ENCODE measurements around the gene NAGK.
"Not testable (repeated sequence)": the region's sequence is repeated elsewhere in the genome, so short reads cannot be mapped to it uniquely, and the experiment has no call there.

NAGK gene

GRCh38 chr2:71070294-71071093, 2.0 kb downstream of the NAGK start:
- no peak for FAIRE-seq

- no peak for FAIRE-seq
These were observed 3.4 kb downstream of the NAGK start for GRCh38 chr2:71071681-71072398.

DNA sequence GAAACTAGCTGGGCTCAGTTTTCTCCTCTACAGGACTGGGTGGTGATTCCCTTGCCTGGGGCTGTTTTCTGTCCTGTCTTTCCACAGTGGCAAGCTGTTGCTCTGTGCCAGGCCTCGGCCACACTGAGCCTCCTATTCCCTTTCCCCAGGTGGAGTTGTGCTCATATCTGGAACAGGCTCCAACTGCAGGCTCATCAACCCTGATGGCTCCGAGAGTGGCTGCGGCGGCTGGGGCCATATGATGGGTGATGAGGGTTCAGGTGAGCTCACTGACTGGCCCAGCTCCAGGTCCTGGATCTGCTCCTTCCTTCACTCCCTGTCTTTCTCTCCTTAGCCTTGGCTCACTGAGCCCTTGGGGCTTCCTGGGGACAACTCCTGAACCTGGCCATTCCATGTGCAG, 4.0 kb downstream of the NAGK start:
- no peak for FAIRE-seq

DNA sequence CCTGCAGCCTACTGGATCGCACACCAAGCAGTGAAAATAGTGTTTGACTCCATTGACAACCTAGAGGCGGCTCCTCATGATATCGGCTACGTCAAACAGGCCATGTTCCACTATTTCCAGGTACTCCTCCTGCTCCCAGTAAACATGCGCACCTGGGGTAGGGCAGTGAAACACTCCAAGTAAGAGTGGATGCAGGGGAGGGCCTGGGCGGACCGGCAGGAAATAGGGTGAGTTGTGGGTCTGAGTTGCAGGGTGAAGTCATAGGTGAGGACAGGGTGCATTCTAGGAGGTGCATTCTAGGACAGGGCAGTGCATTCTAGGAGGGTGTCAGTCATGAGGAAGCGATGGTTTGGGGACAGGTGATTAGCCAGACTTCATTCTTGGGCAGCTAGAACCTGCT, 5.0 kb downstream of the NAGK start:
- FAIRE-seq, result no peak

- FAIRE-seq, result no peak
These were observed 6.5 kb downstream of the NAGK start for GRCh38 chr2:71074893-71075395.

GRCh38 chr2:71078624-71079023, 10.2 kb downstream of the NAGK start:
- no peak for FAIRE-seq

DNA sequence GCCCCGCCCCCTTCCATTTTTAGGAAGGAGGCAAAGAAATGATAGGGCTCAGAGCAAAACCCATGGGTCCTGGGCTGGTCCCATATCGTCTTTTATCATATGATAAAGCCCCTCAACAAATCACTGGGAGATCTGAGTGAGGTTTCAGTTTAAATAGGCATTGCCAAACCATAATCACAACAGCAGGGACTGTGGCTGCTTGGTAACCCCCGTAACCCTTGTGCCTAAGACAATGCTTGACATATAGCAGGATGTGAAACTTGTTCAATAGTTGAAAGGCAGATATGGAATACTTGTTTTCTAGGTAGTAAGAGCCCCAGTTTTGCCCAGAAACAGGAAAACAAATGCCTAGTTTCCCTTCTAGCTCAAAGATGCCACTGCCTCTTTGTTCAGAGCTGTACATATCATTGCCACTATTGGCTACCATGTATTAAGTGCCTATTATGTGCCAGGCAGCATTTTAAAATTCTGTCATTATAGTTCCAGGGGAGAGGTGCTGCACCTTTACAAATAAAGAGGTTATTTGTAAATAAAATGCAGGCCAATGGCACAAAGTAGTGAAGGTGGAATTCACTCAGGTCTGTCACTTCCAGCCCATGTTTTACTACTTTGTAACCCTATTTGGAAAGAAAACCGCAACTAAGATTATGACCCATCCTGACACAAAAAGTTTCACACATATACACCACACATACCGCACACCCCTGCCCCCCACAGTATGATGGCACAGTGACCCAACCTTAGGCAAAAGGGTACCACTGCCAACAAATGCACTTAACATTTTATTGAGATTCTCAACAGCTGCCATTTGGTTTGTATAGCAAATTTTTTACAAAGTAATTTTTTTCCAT, 14.2 kb downstream of the NAGK start:
- FAIRE-seq, result no peak

GRCh38 chr2:71083297-71083696, 14.8 kb downstream of the NAGK start:
- FAIRE-seq, result not testable (repeated sequence)

GRCh38 chr2:71083752-71084312, 15.4 kb downstream of the NAGK start:
- FAIRE-seq, result not testable (repeated sequence)

GRCh38 chr2:71085325-71086003, 17.0 kb downstream of the NAGK start:
- not testable (repeated sequence) for FAIRE-seq

DNA sequence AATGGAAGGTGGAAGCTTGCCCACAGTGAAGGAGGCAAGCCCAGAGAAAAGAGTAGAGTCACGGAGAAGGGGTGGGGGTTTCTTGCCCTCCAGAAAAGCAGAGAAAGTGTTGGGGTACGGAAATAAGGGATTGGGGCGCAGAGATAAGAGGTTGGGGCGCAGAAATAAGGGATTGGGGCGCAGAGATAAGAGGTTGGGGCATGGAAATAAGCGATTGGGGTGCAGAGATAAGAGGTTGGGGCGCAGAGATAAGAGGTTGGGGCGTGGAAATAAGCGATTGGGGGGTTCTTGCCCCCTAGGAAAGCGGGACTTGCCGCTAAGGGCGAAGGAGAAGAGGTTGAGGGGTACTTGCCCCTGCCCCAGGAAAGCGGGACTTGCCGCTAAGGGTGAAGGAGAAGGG, 21.0 kb downstream of the NAGK start:
- FAIRE-seq, result not testable (repeated sequence)

DNA sequence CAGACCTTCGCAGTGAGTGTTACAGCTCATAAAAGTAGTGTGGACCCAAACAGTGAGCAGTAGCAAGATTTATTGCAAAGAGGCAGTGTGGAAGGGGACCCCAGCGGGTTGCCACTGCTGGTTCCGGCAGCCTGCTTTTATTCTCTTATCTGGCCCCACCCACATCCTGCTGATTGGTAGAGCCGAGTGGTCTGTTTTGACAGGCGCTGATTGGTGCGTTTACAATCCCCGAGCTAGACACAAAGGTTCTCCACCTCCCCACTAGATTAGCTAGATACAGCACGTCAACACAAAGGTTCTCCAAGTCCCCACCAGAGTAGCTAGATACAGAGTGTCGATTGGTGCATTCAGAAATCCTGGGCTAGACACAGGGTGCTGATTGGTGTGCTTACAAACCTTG, 23.4 kb downstream of the NAGK start:
- not testable (repeated sequence) for FAIRE-seq

DNA sequence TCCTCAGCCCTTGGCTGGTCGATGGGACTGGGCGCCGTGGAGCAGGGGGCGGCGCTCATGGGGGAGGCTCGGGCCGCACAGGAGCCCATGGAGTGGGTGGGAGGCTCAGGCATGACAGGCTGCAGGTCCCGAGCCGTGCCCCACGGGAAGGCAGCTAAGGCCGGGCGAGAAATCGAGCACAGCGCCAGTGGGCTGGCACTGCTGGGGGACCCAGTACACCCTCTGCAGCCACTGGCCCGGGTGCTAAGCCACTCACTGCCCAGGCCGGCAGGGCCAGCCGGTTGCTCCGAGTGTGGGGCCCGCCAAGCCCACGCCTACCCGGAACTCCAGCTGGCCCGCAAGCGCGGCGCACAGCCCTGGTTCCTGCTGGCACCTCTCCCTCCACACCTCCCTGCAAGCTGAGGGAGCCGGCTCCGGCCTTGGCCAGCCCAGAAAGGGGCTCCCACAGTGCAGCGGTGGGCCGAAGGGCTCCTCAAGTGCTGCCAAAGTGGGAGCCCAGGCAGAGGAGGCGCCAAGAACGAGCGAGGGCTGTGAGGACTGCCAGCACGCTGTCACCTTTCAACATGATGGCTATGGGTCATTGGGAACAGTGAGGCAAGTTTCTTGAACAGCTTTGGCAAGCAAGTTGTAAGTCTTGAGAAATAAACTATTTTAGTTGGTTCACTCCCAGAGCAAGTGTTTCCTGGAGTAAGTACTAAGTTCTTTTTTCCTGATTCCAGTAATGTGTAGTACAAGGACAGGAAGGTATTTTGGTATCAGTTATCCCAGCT, 24.2 kb downstream of the NAGK start:
- FAIRE-seq, result not testable (repeated sequence)

DNA sequence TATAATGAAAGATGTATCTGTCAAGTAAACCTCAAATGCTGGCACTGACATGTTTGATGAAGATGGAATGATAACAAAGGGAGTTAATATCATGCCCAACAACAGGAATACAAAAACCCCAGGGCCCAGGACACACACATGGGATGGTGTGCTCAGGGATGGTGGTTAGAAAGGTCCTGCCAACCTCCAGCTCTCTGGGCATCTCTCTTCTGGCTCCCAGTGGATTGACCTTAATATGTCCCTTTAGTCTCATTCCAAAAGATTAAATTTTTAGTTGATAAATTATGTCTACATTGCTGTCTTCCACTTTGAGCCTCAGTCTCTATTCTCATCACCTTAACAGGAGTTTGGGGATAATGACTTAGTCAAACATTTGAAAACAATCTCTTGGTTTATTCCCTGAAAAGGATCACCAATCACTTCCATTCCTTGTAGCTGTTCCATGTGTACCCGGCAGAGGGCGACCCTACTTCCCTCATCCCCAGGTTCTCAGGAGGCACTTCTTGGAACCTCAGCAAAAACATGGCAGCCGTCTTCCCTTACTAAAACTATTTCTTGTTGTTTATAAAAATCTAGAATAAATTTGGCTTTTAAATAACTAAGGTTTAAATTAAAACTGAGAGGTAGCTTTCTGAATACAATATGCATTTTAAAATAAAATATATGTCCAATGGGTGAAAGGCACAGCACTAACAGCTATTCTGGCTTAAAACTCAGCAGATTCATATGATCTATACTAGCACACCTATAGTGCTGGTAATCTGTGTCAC, 31.9 kb downstream of the NAGK start:
- FAIRE-seq, result peak; percentile 95

DNA sequence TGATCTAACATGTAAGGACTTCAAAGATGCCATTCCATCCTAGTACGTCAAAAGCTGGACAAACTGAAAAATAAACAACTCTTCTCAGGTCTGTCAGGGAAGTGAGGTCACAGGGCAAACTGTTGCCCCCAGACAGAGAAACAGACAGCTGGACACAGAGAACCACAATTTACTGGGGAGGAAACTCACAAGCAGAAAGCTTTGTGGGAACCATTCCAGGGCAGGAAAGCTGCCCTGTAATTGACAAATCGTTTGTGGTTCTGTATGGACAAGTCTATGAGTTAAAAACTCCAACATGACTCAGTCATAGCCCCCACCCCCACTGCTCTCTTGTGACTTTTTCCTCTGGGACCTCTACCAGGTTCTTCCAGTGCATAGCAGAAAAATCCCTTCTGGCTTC, 33.2 kb downstream of the NAGK start:
- no peak for FAIRE-seq

GRCh38 chr2:71102981-71103681, 34.7 kb downstream of the NAGK start:
- FAIRE-seq, result no peak

GRCh38 chr2:71103809-71104208, 35.4 kb downstream of the NAGK start:
- FAIRE-seq, result no peak

GRCh38 chr2:71106463-71106862, 38.0 kb downstream of the NAGK start:
- not testable (repeated sequence) for FAIRE-seq

DNA sequence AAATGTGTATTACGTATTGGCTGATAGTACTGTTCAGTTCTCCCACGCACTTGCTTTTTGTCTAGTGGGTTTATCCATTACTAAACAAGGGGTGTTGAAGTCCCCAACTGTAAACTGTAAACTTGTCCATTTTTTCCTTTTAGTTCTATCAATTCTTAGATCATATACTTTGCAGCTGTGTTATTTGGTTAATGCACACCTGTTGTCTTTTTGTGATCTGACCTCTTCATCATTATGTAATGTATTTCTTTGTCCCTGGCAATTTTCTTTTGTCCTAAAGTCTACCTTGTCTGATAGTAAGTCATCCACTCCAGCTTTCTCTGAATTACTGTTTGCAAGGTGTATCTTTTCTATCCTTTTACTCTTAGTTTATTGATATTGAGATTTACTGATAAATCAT, 39.6 kb downstream of the NAGK start:
- FAIRE-seq, result no peak

- FAIRE-seq, result no peak
These were observed 45.4 kb downstream of the NAGK start for GRCh38 chr2:71113843-71114242.
